Measurements from ENCODE around the gene ZNF646.

DNA sequence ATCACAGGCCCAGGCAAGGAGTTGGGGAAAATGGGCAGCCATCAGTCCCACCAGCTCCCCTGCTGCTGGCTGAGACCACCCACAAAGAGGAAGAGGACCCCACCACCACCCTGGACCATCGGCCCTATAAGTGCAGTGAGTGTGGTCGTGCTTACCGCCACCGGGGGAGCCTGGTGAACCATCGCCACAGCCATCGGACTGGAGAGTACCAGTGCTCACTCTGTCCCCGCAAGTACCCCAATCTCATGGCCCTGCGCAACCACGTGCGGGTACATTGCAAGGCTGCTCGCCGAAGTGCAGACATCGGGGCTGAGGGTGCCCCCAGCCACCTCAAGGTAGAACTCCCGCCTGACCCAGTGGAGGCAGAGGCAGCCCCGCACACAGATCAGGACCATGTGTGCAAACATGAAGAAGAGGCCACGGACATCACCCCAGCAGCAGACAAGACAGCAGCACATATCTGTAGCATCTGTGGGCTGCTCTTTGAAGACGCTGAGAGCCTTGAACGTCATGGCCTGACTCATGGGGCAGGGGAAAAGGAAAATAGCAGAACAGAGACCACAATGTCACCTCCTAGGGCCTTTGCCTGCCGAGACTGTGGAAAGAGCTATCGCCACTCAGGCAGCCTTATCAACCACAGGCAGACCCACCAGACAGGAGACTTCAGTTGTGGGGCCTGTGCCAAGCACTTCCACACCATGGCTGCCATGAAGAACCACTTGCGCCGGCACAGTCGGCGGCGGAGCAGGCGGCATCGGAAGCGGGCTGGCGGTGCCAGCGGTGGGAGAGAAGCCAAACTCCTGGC, 3.6 kb downstream of the ZNF646 start:
- TF ChIP-seq, protein P1, sequence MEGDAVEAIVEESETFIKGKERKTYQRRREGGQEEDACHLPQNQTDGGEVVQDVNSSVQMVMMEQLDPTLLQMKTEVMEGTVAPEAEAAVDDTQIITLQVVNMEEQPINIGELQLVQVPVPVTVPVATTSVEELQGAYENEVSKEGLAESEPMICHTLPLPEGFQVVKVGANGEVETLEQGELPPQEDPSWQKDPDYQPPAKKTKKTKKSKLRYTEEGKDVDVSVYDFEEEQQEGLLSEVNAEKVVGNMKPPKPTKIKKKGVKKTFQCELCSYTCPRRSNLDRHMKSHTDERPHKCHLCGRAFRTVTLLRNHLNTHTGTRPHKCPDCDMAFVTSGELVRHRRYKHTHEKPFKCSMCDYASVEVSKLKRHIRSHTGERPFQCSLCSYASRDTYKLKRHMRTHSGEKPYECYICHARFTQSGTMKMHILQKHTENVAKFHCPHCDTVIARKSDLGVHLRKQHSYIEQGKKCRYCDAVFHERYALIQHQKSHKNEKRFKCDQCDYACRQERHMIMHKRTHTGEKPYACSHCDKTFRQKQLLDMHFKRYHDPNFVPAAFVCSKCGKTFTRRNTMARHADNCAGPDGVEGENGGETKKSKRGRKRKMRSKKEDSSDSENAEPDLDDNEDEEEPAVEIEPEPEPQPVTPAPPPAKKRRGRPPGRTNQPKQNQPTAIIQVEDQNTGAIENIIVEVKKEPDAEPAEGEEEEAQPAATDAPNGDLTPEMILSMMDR (IDR thresholded peaks at IDR 0.05; ENCODE audit: low read depth, low read length) = peak; percentile 11
- TF ChIP-seq POLR2A (IDR thresholded peaks at IDR 0.05; ENCODE audit: extremely low read depth, insufficient read length) (no peak), MAX (IDR thresholded peaks at IDR 0.05; ENCODE audit: low read depth, low read length) (no peak)
